Fibroblast of mammary gland (primary cell): ENCODE measurements around the gene RASSF4.

Source experiments
- DNase-seq: peaks from one replicate; pipeline ENCODE4 v3.0.0-alpha.2; 2010; ENCODE audit warnings: low read depth
- H3K4me3 ChIP-seq: 2 replicates; pipeline ENCODE4 v1.5.1; 2011; ENCODE audit warnings: low read depth, mild to moderate bottlenecking, low read length, moderate library complexity; ENCODE audit not compliant: control insufficient read depth
- CTCF ChIP-seq: conservative IDR thresholded peaks from 2 replicates; pipeline ENCODE4 v1.5.1; 2011; ENCODE audit warnings: low read depth, low read length, inconsistent platforms; ENCODE audit not compliant: control insufficient read depth, insufficient read depth

The RASSF4 gene

GRCh38 chr10:44914891-44915290 is 44.7 kb upstream of the RASSF4 start:
- H3K4me3 ChIP-seq: no peak overlapping the region
- DNase-seq: no peak
- TF ChIP-seq CTCF: no peak

- no peak overlapping the region for H3K4me3 ChIP-seq
- DNase-seq: no peak
- no peak for TF ChIP-seq CTCF
These were observed 43.2 kb upstream of the RASSF4 start for GRCh38 chr10:44916429-44916828.

- no peak overlapping the region for H3K4me3 ChIP-seq
- DNase-seq: no peak
- no peak for TF ChIP-seq CTCF
These were observed 41.8 kb upstream of the RASSF4 start for GRCh38 chr10:44917848-44918247.

- H3K4me3 ChIP-seq: no peak overlapping the region
- no peak for TF ChIP-seq CTCF
- no peak for DNase-seq
These were observed 39.4 kb upstream of the RASSF4 start for GRCh38 chr10:44920252-44920651.

- H3K4me3 ChIP-seq: no peak overlapping the region
- DNase-seq: no peak
- no peak for TF ChIP-seq CTCF
These were observed 38.5 kb upstream of the RASSF4 start for GRCh38 chr10:44921061-44921460.

- DNase-seq: no peak
- no peak overlapping the region for H3K4me3 ChIP-seq
- TF ChIP-seq CTCF: no peak
These were observed 38.1 kb upstream of the RASSF4 start for GRCh38 chr10:44921506-44921905.

- TF ChIP-seq CTCF: no peak
- no peak overlapping the region for H3K4me3 ChIP-seq
- no peak for DNase-seq
These were observed 37.6 kb upstream of the RASSF4 start for GRCh38 chr10:44922021-44922420.
